HG02763 (cell line): ENCODE results near the gene PHPT1.

Experiments
- ATAC-seq: cut with Tn5 transposase; IDR thresholded peaks from one replicate; pipeline ENCODE4 v1.9.1; 2021; ENCODE audit warnings: mild to moderate bottlenecking, moderate library complexity; ENCODE audit not compliant: unreplicated experiment

PHPT1 gene

GRCh38 chr9:136847826-136848392 lies 1.3 kb upstream of the PHPT1 start:
- no peak for ATAC-seq

GRCh38 chr9:136848393-136849037 lies 694 bp upstream of the PHPT1 start:
- no peak for ATAC-seq

GRCh38 chr9:136849960-136850865 lies 1.0 kb downstream of the PHPT1 start:
- ATAC-seq: no peak

GRCh38 chr9:136850866-136851775 lies 1.9 kb downstream of the PHPT1 start:
- no peak for ATAC-seq

DNA sequence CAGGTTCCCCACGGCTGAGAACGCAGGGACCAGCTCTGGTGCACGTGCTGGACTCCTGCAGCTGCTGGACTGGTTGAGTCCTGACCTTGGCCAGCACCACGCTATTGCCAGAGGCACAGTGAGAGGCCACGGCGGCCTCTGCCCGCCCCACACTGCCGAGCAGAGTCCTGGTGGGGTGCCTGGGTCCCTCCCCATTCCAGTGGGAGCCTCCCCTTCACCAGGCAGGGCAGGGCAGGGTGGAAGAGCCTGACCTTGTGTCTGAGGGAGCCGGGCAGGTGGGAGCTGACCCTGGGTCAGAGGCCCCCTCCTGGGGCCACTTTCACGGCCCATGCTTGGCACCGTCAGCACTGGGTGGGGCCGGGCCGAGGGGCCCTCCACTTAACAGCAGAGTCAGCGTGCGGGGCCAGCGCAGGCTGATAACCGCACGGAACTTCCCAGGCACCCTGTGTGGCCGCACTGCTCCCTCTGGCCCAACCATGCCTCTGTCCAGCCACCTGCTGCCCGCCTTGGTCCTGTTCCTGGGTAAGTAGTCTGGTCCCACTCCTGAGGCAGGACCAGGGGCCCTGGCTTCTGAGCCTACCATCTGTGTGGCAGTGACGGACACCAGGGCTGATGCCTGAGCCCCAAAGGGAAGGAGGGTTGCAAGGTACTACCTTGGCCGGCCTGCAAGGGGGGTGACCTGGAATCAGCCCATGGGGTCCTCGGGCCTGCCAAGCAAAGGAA lies 2.9 kb downstream of the PHPT1 start, which contains the start of gene MAMDC4:
TSS of gene MAMDC4 (plus strand) at position 406 of the 723 bp plus-strand sequence. CDS start at position 477, 71 bp downstream.
- ATAC-seq: no peak

- ATAC-seq: no peak
These were observed 3.7 kb downstream of the PHPT1 start for GRCh38 chr9:136852664-136853595.

DNA sequence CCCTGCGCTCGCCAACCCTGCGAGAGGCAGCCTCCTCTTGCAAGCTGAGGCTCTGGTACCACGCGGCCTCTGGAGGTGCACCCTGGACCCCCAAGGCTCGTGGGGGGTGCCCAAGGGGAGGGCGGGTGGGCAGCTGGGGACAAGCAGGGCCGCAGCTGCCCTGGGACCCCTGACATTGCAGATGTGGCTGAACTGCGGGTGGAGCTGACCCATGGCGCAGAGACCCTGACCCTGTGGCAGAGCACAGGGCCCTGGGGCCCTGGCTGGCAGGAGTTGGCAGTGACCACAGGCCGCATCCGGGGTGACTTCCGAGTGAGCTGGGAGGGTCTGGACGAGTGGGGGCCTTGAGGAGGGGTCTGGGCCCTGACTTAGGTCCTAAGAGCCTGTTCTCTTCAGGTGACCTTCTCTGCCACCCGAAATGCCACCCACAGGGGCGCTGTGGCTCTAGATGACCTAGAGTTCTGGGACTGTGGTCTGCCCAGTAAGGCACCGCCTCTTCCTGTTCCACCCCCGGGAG lies 4.4 kb downstream of the PHPT1 start:
- ATAC-seq: no peak

- ATAC-seq: no peak
These were observed 5.1 kb downstream of the PHPT1 start for GRCh38 chr9:136854113-136854841.

DNA sequence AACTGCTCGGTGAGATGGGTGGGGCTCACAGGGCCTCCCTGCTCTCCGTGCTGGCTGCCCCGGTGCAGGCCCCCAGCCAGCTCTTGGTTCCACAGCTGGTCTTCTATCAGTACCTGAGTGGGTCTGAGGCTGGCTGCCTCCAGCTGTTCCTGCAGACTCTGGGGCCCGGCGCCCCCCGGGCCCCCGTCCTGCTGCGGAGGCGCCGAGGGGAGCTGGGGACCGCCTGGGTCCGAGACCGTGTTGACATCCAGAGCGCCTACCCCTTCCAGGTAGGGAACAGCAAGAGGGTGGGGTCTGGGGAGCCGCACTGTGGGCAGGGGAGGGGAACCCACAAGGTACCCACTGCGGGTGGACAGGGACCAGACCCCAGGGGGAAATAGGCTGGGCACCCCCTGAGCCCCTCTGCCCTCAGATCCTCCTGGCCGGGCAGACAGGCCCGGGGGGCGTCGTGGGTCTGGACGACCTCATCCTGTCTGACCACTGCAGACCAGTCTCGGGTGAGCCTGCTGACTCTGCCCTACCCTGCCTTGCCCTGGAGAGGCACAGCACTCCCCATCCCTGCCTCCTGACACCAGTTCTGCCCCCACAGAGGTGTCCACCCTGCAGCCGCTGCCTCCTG lies 5.7 kb downstream of the PHPT1 start:
- no peak for ATAC-seq

GRCh38 chr9:136855461-136856078 lies 6.4 kb downstream of the PHPT1 start:
- no peak for ATAC-seq

GRCh38 chr9:136856079-136856476 lies 6.9 kb downstream of the PHPT1 start:
- ATAC-seq: no peak

- ATAC-seq: no peak
These were observed 7.4 kb downstream of the PHPT1 start for GRCh38 chr9:136856541-136857141.

GRCh38 chr9:136857166-136857565 lies 8.0 kb downstream of the PHPT1 start:
- no peak for ATAC-seq

DNA sequence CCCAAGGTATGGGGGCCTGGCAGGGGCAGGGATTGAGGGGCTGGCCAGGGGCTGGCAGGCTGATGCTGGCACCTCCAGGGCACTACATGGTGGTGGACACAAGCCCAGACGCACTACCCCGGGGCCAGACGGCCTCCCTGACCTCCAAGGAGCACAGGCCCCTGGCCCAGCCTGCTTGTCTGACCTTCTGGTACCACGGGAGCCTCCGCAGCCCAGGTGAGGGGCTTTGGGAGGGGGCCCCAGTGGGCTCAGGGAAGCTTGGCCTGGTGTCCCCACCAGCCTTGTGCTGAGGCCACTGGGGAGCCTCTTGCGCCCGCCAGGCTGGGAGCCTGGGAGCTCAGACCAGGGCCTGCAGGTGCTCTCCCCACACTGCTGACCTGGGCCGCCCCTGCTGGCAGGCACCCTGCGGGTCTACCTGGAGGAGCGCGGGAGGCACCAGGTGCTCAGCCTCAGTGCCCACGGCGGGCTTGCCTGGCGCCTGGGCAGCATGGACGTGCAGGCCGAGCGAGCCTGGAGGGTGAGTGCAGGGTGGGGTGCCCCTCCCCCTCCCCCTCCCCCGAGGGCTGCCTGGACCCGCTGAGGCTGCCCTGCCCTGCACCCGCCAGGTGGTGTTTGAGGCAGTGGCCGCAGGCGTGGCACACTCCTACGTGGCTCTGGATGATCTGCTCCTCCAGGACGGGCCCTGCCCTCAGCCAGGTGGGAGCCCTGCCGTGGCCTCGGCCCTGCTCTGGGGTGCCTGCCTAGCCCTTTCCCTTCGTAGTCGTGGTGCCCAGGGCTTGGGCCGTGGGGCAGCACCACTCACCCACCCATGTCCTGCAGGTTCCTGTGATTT lies 8.6 kb downstream of the PHPT1 start:
- no peak for ATAC-seq

DNA sequence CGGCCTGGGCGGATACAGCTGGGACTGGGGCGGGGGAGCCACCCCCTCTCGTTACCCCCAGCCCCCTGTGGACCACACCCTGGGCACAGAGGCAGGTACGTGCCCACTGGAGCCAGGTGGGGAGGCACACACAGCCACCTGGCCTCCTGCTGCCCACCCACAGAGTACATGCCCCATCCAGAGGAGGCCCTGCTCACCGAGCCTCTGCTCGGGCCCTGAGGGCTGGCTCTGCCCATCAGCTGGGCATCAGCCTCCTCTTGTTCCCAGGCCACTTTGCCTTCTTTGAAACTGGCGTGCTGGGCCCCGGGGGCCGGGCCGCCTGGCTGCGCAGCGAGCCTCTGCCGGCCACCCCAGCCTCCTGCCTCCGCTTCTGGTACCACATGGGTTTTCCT lies 9.2 kb downstream of the PHPT1 start:
- no peak for ATAC-seq
